Dedifferentiated amniotic fluid mesenchymal stem cell (primary cell): ENCODE measurements around the gene PSPN.

Experiments used
- DNase-seq: peaks from one replicate; pipeline ENCODE4 v3.0.0-alpha.2; 2016; ENCODE audit errors: extremely low spot score

The PSPN gene

DNA sequence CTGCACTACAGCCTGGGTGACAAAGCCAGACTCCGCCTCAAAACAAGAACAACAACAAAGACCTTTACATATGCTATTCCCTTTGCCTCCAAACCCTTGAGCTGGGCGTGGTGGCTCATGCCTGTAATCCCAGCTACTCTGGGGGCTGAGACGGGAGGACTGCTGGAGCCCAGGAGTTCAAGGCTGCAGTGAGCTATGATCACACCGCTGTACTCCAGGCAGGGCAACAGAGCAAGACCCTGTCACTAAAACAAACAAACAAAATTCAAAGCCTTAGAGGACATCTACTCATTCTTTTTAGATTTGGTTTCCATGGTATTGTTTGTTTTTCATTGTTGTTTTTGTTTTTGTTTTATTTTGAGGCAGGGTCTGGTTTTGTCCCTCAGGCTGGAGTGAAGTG is 50.1 kb downstream of the PSPN start:
- no peak for DNase-seq
